Raji (cell line): Measurements from ENCODE around the gene NSD2.

Experiments
- POLR2A ChIP-seq: IDR thresholded peaks from 2 replicates; pipeline ENCODE4 v1.6.1; 2011; ENCODE audit warnings: low read depth, low read length, control low read depth; ENCODE audit not compliant: insufficient read depth

Gene NSD2

GRCh38 chr4:1964443-1964842 is 93.2 kb downstream of the NSD2 start:
- TF ChIP-seq POLR2A = no peak

- TF ChIP-seq POLR2A = no peak
Observed at GRCh38 chr4:1964971-1965370, 93.8 kb downstream of the NSD2 start.

- no peak for TF ChIP-seq POLR2A
Observed at GRCh38 chr4:1967512-1968149, 96.4 kb downstream of the NSD2 start.

- no peak for TF ChIP-seq POLR2A
Observed at GRCh38 chr4:1968686-1969295, 97.6 kb downstream of the NSD2 start.

- TF ChIP-seq POLR2A = no peak
Observed at GRCh38 chr4:1969928-1970723, 98.9 kb downstream of the NSD2 start.

- TF ChIP-seq POLR2A = no peak
Observed at GRCh38 chr4:1970926-1971325, 99.7 kb downstream of the NSD2 start.

DNA sequence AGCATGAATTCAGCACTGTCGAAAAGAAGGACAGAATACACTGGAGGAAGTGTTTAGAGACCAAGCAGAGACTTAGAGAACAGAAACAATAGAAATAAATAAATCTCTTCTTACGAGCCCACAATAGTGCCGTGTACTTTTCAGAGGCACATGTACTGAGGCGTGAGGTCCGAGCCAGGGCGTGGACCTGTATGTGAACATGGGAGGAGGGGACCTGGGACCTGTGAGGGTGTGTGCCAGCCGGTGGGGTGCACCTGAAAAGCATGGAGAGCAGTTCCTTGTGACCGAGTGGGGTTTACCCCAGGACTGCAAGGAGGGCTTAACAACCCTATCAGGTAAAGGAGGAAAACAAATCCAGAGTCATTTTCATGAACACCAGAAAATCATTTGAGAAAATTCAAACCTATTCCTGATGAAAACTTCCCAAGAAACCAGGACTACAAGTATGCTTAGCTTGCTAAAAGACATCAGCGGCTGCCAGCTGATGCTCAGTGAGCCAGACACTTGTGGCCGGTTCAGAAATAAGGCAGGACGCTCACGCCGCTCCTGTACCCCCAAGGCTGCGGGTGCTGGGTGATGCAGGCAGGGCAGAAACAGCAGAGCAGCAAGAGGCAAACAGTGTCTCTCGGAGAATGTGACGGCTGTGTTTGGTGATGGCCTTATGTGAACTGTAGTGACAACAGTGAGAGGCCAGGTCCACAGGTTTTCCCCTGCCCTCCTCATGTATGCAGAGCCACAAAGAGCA is 100.4 kb downstream of the NSD2 start:
- TF ChIP-seq POLR2A = no peak

- TF ChIP-seq POLR2A = no peak
Observed at GRCh38 chr4:1972414-1972813, 101.2 kb downstream of the NSD2 start.

DNA sequence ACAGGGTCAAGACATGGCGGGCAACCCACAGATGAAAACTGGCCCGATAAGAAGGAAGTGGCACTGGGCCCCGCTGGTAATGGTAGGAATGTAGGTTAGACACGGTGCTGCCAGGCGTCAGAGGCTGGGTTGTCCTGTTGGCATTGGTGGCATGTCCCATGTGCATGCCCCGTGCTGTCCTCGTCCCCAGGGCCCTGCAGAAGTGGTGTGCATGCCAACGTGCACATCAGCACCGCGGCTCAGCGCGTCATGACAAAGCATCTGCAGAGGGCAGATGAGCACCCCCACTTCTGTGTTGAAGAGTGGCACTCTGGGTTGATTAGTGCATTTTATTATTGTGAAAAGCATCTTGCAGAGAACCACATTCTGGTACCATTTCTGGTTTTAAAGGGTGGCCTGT is 102.0 kb downstream of the NSD2 start:
- TF ChIP-seq POLR2A = no peak

DNA sequence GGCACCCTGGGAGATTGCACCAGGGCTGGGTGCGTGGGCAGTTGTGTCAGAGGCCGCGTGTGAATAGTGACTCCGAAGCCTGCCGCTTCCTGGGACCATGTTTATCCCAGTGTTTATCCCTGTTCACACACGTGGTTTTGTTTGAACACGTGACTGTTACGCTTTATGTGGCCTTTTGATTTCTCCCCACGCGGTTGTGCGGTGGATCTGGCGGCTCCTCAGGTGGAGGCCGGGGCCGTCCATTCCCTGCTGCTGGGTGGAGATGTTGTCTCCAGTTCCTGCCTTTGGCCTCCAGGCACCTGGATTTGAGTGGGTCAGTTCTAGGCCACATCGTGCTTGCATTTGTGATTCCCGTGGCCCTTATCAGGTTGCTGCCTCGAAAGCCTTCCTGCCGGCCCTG is 102.5 kb downstream of the NSD2 start:
- no peak for TF ChIP-seq POLR2A

DNA sequence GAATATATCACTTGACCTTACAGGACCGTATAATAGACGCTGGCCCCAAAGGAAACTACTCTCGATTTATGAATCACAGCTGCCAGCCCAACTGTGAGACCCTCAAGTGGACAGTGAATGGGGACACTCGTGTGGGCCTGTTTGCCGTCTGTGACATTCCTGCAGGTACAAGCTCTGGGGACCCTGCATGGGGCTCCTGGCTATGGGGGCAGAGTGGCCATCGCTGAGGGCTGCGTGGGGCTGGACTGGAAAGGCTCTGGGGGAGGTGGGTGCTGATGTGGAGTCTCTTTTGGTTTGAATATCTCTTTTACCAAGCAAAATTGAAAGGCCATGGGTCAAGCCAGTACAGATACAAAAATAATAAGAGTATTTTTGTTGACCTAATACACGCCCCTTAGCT is 103.6 kb downstream of the NSD2 start:
- TF ChIP-seq POLR2A = no peak

DNA sequence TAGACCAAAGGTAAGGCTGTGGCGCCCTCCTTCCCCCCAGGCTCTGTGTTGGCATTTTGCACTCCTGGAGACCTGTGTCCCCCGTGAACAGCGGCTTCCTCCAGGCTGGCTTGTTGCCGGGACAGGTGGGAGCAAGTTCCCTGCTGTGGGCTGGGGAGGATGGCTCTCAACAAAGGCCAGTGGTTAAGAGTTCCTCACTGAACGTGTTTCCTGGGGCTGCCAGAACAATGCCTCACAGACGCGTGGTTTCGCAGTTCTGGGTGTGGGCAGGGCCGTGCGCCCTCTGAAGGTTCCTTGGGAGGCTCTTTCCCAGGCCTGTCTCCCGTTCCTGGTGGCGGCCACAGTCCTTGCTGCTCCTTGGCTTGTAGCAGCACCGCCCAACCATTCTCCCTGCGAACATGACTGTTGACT is 104.2 kb downstream of the NSD2 start:
- TF ChIP-seq POLR2A = no peak

DNA sequence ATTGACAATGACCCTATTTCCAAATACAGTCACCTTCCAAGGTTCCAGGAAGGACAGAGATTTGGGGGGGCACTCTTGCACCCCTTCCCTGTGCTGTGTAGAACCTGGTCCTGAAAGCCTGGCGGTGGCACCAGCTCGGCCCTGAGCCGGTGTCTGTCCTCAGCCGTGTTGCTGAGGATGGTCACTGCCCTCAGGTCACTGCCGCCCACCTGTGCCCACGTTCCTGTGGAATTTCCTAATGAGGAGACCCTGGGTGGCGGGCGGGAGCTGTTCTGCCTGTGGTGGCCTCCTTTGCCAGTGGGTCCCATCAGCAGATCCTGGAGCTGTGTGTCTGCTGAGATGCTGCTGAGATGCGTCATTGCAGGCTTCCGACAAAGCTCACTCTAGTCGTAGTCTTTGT is 104.7 kb downstream of the NSD2 start:
- no peak for TF ChIP-seq POLR2A

DNA sequence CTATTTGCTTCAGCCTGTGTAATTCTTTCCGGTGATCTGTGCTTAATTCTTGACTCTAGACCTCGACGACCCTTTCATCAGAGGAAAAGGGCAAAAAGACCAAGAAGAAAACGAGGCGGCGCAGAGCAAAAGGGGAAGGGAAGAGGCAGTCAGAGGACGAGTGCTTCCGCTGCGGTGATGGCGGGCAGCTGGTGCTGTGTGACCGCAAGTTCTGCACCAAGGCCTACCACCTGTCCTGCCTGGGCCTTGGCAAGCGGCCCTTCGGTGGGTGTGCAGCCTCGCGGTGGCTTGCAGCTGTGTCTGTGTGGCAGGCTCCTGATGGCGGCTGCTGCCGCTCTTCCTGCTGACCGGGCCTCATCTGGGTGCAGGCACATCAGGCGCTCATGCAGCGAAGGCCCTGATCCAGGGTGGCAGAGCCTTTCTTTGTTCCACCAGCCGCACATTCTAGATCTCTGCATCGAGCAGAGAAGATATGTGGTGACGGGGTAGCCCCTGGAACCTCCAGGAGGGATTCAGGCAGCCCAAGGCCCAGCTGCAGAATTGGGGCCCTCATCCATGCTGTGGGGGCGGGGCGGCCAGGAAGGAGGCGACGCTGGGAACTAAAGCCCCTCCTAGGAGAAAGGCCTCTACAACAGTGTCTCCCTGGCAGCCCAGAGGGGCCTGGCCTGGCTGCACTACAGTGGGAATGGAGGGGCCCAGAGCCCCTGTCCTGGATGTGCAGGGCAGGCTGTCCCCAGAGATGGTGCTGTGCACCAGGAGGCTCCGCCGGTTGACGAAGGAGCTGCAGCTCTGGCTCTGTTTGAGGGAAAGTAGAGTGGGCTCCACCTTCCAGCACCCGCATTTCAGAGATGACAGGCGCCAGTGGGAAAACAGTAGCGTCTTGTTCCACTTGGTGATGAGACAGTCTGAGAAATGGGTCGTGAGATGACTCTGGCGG is 105.5 kb downstream of the NSD2 start:
- TF ChIP-seq POLR2A = no peak
